C4-2B (cell line): ENCODE measurements around the gene FEV.

Experiments
- CTCF ChIP-seq: fragments of 450-650 bp; conservative IDR thresholded peaks from 2 replicates; pipeline ENCODE4 v1.5.1; 2017; ENCODE audit warnings: mild to moderate bottlenecking
- ZFX ChIP-seq: fragments of 450-650 bp; IDR thresholded peaks from 2 replicates; pipeline ENCODE4 v1.6.1; 2017

- no peak for TF ChIP-seq CTCF
- no peak for TF ChIP-seq ZFX
Measured at GRCh38 chr2:219017201-219017931, 32.4 kb upstream of the FEV start.
